C4-2B (cell line): ENCODE results near the gene TMEM163.

Source experiments
- H3K27ac ChIP-seq: fragments of 450-650 bp; 2 replicates; pipeline ENCODE4 v1.5.1; 2017
- ZFX ChIP-seq: fragments of 450-650 bp; IDR thresholded peaks from 2 replicates; pipeline ENCODE4 v1.6.1; 2017
- TF ChIP-seq, protein P1 (sequence below): fragments of 450-650 bp; conservative IDR thresholded peaks from 2 replicates; pipeline ENCODE4 v1.5.1; 2017; ENCODE audit warnings: mild to moderate bottlenecking

The TMEM163 gene

DNA sequence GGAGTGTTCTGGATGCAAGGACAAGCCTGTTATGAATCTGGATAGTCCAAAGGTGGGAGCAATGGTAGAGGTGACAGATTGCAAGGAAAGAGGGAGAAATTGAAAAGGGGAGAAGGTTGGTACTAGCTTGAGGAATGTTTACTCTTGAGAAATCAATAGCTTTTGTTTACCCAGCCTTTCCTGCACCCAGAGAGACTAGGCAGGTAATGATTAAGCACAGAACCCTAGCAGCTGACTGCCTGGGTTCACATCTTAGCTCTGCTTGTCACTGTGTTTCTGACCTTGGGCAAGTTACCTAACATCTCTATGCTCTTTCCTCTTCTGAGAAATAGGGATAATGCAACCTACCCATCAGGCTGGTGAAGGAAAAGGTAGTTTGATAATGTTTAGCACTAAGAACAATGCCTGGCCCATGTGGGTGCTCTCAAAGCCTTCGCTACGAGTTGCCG, 286.3 kb downstream of the TMEM163 start:
- TF ChIP-seq ZFX: no peak
- TF ChIP-seq, protein P1, sequence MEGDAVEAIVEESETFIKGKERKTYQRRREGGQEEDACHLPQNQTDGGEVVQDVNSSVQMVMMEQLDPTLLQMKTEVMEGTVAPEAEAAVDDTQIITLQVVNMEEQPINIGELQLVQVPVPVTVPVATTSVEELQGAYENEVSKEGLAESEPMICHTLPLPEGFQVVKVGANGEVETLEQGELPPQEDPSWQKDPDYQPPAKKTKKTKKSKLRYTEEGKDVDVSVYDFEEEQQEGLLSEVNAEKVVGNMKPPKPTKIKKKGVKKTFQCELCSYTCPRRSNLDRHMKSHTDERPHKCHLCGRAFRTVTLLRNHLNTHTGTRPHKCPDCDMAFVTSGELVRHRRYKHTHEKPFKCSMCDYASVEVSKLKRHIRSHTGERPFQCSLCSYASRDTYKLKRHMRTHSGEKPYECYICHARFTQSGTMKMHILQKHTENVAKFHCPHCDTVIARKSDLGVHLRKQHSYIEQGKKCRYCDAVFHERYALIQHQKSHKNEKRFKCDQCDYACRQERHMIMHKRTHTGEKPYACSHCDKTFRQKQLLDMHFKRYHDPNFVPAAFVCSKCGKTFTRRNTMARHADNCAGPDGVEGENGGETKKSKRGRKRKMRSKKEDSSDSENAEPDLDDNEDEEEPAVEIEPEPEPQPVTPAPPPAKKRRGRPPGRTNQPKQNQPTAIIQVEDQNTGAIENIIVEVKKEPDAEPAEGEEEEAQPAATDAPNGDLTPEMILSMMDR: no peak
- no peak overlapping the region for H3K27ac ChIP-seq

DNA sequence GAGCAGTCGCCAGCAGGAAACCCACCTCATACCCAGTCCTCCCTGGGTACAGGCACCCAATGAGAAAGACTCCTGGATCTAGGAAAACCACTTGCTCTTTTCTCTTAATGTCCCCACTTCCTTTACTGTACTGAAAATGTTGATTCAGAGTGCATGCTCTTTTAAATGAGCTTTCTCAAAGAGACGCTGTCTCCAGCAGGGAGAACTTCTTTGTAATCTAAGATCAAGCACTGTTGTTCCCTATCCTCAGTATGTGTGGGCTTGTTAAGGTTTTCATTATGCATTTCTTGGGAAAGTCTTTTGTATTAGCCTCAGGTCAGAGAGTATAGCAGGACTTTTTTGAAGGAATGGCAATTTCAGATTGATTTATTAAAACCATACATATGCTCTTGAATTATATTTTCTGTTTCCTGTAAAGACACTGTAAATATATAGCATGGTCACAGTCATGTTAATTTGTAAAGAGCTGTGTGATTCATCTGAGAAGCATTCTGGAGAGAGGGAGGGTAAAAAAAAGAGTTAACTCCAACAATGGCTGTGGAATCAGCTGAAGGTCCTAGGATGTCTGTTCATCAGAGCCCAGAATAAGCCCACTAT, 286.9 kb downstream of the TMEM163 start:
- H3K27ac ChIP-seq: no peak overlapping the region
- TF ChIP-seq, protein P1: no peak
- no peak for TF ChIP-seq ZFX

DNA sequence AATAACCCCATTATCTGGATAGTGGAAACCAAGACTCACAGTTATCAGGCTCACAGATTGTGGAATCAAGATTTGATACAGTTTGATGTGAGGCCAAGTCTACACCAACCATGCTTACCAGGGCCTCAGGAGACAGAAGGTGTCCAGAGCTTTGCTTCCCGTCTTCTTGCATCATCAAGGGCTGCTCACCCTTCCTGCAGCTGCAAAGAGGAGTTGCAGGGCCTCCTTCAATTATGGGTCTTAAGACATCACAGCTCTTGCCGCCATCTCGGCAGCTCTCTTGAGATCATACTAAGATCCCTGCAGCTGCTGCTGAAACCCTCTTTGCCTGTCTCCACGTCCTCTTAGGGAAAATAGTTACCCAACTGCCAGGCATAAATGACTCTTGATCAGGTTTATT, 288.9 kb downstream of the TMEM163 start:
- no peak for TF ChIP-seq ZFX
- TF ChIP-seq, protein P1: no peak
- H3K27ac ChIP-seq: no peak overlapping the region

DNA sequence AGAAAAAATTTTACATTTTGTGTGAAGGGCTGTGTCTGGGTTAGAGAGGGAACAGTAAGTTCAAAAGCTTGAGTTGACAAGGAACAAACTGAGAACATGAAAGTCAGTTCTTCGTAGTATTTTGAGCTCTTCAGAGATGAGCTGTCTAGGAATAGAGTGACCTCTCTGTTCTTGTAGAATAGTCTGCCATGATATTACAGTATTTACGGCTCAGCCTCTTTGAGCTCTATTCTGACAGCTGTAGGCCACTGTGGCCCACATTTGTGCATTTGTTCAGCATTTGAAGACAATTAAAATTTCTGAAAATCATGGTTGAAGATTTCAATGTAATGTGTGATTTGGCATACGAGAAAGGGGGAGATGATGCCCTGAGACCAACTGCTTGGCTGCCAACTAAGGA, 292.1 kb downstream of the TMEM163 start:
- TF ChIP-seq, protein P1: no peak
- TF ChIP-seq ZFX: no peak
- no peak overlapping the region for H3K27ac ChIP-seq

DNA sequence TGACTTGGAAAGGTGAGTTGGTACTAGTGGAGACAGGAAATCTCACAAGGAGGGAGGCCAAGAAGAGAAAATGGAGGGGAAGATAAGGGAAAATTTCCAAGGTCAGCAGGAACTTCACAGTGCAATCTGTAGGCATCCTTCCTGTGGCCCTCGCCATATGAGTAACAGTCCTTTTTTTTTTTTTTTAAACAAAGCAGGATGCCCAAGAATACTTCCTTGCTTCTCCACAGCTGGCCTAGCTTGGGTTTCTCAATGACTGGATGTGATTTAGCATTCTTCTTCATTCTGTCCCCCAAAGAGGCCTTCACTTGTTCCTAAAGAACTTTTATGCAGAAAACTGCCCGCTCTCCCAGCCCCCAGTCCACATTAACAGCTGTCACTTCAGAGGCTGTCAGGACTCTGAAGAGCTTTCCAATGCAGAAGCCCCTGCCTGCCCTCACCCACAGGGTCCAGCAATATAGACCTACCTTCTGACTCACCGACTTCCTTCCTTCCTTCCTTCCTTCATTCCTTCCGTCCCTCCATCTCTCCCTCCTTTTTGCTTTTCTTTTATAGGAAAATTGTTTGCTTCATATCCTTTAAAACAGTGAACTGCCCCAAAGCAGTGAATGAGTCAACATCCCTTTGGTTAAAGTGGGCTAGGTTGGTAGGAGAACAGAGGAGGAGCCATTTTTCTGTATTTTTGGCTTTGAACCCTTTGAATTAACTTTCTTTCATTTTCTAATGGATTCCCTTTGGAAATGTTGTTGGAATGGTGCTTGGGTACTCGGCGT, 292.9 kb downstream of the TMEM163 start:
- no peak overlapping the region for H3K27ac ChIP-seq
- TF ChIP-seq, protein P1: no peak
- no peak for TF ChIP-seq ZFX

DNA sequence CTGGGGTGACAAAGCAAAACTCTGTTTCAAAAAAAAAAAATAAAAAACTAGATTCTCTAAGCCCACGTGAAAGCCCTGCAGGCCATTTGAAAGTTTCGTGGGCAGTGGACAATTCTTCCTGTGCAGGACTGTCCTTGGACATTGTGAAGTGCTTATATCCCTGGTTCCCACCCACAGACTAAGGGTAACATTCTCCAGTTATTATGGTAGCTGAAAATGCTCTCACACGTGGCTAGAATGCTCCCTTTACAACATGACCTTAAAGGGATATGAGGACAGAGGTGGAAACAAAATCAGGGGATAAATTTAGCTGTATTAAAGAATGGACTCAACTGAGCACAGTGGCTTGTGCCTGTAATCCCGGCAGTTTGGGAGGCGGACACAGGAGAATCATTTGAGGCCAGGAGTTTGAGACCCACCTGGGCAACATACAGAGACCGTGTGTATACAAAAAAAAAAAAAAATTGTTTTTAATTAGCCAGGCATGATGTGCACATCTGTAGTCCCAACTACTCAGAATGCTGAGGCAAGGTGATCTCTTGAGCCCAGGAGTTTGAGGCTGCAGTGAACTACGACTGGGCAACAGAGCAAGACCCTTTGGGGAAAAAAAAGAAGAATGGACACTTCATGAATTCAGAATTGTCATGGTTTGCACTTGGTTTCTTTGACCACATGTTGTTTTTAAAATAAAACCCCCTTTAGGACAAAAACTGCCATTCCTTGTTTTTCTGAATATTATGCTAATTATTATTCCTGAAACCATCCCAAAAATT, 297.1 kb downstream of the TMEM163 start:
- H3K27ac ChIP-seq: no peak overlapping the region
- TF ChIP-seq, protein P1: no peak
- no peak for TF ChIP-seq ZFX

DNA sequence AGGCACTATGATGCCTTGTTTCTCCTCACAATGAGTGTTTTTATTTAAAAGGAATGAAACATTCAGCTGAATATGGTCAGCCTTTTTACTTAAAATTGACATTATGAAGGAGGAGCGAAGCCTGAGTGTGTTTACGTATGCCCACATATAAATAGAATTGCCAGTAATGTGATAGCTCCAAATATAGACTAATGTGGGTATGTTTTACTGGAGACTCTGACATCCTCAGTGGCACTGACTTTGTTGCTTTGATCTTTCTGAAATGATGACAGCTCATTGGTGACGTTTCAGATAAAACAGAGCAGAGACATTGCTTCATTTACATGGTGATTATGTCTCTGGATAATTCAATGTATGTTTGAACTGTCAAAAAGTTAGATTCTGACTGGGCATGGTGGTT, 297.9 kb downstream of the TMEM163 start:
- no peak for TF ChIP-seq ZFX
- TF ChIP-seq, protein P1: no peak

More for the DNA sequence above, 297.9 kb downstream of the TMEM163 start:
- H3K27ac ChIP-seq: no peak overlapping the region
